Duodenal mucosa (tissue), 2 donors: Measurements from ENCODE around the gene TCFL5.

Source experiments
- H3K27ac ChIP-seq: one replicate; pipeline ENCODE4 v1.7.0; 2013; ENCODE audit warnings: low read depth, low read length
- H3K27me3 ChIP-seq, 2 donors: one replicate each; pipeline ENCODE4 v1.7.0; 2013; ENCODE audit warnings: low read length in 2 of 2, control low read depth in 1 of 2; ENCODE audit not compliant: insufficient read depth in 2 of 2, control insufficient read depth in 1 of 2
- H3K36me3 ChIP-seq, 2 donors: one replicate each; pipeline ENCODE4 v1.7.0; 2013; ENCODE audit warnings: low read length in 2 of 2, control low read depth in 1 of 2; ENCODE audit not compliant: insufficient read depth in 2 of 2, control insufficient read depth in 1 of 2
- H3K4me1 ChIP-seq, 2 donors: one replicate each; pipeline ENCODE4 v1.7.0; 2013; ENCODE audit warnings: low read length in 2 of 2, control low read depth in 1 of 2; ENCODE audit not compliant: insufficient read depth in 2 of 2, control insufficient read depth in 1 of 2
- H3K4me3 ChIP-seq, 2 donors: one replicate each; pipeline ENCODE4 v1.7.0; 2013; ENCODE audit warnings: low read length in 2 of 2, low read depth in 1 of 2
- H3K9ac ChIP-seq, 2 donors: one replicate each; pipeline ENCODE4 v1.7.0; 2013; ENCODE audit warnings: low read length in 2 of 2, low read depth in 1 of 2
- H3K9me3 ChIP-seq, 2 donors: one replicate each; pipeline ENCODE4 v1.7.0; 2013; ENCODE audit warnings: low read length in 2 of 2, control low read depth in 1 of 2; ENCODE audit not compliant: control insufficient read depth in 1 of 2

The TCFL5 gene

DNA sequence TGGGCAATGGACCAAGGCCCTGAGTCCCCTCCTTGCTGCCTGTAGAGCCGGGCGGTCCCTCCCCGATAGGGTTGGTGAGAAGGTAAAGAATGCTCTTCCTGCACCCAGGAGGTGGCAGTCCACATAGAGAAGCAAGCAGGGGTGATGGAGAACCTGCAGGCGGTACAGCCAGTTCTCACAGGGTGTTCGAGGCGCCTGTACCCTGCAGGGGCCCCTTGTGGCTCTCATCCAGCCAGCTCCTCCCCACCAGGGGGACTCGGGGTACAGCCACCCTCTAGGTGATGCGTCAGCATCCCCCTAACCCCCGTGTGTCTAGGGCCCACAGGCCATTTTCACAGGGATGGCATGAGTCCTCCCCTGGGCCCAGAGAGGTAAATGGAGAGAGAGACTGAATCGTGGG is 49.9 kb downstream of the TCFL5 start:
- H3K27me3 ChIP-seq, result peaks cover 22 to 26% of the 10 kb centered on the region in 2 donors
- no peak overlapping the region for H3K27ac ChIP-seq
- no peak overlapping the region for H3K9ac ChIP-seq
- no peak overlapping the region for H3K4me3 ChIP-seq
- peaks cover 3 to 28% of the 10 kb centered on the region in 2 donors for H3K4me1 ChIP-seq
- H3K9me3 ChIP-seq, result no peaks in the 10 kb centered on the region
- peaks cover 30 to 42% of the 10 kb centered on the region in 2 donors for H3K36me3 ChIP-seq

DNA sequence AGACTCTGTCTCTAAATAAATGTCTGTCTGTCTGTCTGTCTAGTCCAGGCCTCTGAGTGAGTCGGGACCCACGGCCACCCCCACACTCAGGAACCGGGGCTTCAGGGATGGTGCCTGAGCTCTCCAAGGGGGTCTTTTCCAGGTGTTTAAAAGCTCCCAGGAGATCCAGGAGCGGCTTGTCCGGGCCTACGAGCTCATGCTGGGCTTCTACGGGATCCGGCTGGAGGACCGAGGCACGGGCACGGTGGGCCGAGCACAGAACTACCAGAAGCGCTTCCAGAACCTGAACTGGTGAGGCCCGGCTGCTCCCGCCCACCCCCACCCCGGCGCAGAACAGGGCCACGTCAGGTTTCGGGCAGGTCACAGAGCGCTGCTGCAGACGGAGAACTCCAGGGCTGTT is 50.3 kb downstream of the TCFL5 start:
- no peak overlapping the region for H3K4me3 ChIP-seq
- H3K9ac ChIP-seq, result no peak overlapping the region
- peaks cover 19 to 23% of the 10 kb centered on the region in 2 donors for H3K27me3 ChIP-seq
- no peaks in the 10 kb centered on the region for H3K9me3 ChIP-seq
- no peak overlapping the region for H3K27ac ChIP-seq
- H3K4me1 ChIP-seq, result peaks cover 7 to 29% of the 10 kb centered on the region in 2 donors
- H3K36me3 ChIP-seq, result peaks cover 30 to 42% of the 10 kb centered on the region in 2 donors

DNA sequence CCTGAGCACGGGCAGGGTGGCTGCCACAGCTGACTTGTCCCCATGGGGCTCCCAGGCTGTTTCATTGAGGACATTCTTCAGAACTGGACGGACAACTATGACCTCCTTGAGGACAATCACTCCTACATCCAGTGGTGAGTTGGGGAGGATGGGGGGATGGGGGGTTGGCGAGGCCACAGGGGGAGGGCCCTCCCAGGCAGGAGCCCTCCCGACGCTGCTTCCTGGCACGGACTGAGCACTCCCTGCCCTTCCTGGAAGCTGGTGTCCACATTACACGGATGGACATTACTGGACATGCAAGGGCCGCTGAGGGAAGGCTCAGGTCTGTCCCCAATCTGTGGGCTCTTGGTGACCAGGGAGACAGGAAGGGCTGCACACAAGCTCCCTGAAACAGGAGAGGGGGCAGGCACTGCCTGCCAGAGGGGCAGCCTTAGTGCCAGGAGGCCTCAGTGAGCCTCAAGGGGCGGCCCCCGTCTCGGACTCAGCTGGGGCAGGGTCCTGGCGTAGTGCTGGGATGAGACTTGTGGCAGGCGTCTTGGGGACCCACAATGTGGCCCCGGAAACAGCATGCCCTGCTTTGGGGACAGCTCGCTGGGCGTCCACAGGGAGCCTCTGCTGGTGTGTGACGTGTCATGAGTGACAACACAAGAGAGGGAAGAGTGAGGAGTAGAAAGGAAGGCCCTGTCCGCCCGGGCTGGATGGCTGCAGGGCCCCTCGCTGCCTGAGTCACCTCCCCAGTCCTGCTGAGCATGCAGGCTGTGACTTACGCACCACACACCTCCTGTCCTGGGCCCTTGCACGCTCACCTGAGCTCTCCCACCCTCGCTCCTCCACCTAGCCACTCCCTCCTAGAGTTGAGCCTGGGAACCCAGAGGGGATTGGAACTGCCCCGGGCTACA is 51.8 kb downstream of the TCFL5 start:
- no peaks in the 10 kb centered on the region for H3K9me3 ChIP-seq
- peaks cover 30 to 42% of the 10 kb centered on the region in 2 donors for H3K36me3 ChIP-seq
- no peak overlapping the region for H3K27ac ChIP-seq
- no peak overlapping the region for H3K9ac ChIP-seq
- no peak overlapping the region for H3K4me3 ChIP-seq
- peaks cover 4 to 7% of the 10 kb centered on the region in 2 donors for H3K27me3 ChIP-seq
- peaks cover 15 to 24% of the 10 kb centered on the region in 2 donors for H3K4me1 ChIP-seq

DNA sequence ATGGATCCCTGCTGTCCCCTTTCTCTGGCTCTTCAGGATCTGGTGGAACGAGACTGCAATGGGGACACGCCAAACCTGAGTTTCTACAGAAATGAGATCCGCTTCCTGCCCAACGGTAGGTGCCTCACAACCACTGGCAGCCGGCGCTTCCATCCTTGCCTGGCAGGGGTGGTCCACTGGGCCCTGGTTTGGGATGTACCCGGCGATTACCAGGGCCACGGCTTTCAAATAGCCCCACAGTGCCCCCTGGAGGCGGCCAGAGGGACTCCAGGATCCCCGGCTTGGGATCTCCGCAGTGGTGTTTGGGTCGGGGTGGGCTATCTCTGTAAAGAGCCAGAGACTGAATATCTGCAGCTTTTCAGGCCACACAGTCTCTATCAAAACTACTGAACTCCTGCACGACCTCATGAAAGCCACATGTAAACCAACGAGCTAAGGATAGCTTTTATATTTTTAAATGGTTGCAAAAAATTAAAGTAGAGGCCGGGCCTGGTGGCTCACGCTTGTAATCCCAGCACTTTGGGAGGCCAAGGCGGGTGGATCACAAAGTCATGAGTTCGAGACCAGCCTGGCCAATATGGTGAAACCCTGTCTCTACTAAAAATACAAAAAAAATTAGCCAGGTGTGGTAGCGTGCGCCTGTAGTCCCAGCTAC is 53.3 kb downstream of the TCFL5 start:
- Histone ChIP-seq H3K36me3 (peaks cover 30 to 42% of the 10 kb centered on the region in 2 donors), H3K4me3 (no peak overlapping the region), H3K9ac (no peak overlapping the region), H3K27ac (no peak overlapping the region), H3K27me3 (no peaks in the 10 kb centered on the region), H3K4me1 (peaks cover 15 to 27% of the 10 kb centered on the region in 2 donors), H3K9me3 (no peaks in the 10 kb centered on the region)

DNA sequence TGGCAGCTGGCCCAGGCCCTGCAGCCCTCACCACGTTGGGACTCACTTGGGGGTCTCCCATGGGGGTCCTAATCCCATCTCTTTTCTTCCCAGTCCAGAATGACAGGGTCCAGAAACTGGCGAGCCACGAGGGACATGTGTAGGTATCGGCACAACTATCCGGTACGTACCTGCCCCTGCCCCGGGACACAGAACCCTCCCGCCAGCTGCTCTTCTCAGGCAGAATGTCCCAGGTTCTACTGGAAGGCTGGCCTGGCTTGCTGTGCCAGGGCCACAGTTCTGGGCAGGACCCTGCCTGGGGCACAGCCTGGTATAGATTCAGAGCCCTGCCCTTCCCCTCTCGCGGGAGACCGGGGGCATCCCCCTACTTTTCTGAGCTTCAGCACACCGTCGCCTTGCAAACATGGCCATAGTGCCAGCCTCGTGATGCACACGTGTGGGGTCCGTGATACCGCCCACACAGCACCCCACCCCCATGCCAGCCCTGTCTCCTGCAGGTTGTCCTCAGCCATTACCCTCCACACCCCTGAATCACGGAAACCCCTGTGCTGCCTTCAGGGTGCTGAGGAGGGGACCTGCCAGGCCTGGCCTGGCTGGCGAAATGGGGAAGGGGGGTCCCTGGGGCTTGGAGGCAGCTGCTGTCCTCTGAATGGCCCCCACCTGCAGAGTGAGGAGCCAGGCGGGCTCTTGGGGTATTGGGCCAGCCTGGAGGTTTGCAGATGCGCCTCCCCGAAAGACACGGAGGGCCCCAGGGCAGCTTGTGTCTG is 54.0 kb downstream of the TCFL5 start:
- Histone ChIP-seq H3K9me3 (no peaks in the 10 kb centered on the region), H3K27me3 (no peaks in the 10 kb centered on the region), H3K27ac (no peak overlapping the region), H3K4me1 (peaks cover 15 to 27% of the 10 kb centered on the region in 2 donors), H3K4me3 (no peak overlapping the region), H3K9ac (no peak overlapping the region), H3K36me3 (peaks cover 30 to 38% of the 10 kb centered on the region in 2 donors)

DNA sequence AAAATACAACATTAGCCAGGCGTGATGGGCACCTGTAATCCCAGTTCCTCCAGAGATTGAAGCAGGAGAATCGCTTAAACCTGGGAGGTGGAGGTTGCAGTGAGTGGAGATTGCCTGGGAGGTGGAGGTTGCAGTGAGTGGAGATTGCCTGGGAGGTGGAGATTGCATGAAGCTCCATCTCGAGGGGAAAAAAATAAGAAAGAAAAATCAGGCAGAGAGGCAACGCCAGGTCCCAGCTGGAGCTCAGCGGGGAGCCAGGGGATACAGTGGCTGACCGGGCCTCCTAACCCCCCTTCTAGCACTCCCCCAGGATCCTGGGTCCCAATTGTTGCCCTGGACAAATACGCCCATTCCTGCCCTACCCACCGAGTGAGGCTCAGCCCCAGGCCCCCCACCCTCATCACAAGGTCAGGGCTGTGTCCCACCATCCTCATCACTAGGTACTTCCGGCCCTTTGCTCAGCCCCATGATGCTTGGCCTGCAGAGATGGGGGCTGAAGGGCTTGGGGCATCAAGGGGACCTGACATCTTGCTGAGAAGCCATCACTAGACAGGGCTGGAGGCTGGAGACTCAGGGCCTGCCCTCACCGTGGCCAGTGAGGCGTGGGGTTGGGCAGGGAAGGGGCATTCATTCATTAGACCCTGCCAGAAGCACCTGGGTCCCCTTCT is 55.1 kb downstream of the TCFL5 start:
- H3K9me3 ChIP-seq, result no peaks in the 10 kb centered on the region
- H3K4me3 ChIP-seq, result peak overlapping the region; percentile 76 to 84
- H3K36me3 ChIP-seq, result peaks cover 26 to 32% of the 10 kb centered on the region in 2 donors
- H3K4me1 ChIP-seq, result peaks cover 15 to 27% of the 10 kb centered on the region in 2 donors
- H3K27me3 ChIP-seq, result no peaks in the 10 kb centered on the region
- H3K27ac ChIP-seq, result no peak overlapping the region
- peak overlapping the region; percentile 69 to 70 for H3K9ac ChIP-seq

DNA sequence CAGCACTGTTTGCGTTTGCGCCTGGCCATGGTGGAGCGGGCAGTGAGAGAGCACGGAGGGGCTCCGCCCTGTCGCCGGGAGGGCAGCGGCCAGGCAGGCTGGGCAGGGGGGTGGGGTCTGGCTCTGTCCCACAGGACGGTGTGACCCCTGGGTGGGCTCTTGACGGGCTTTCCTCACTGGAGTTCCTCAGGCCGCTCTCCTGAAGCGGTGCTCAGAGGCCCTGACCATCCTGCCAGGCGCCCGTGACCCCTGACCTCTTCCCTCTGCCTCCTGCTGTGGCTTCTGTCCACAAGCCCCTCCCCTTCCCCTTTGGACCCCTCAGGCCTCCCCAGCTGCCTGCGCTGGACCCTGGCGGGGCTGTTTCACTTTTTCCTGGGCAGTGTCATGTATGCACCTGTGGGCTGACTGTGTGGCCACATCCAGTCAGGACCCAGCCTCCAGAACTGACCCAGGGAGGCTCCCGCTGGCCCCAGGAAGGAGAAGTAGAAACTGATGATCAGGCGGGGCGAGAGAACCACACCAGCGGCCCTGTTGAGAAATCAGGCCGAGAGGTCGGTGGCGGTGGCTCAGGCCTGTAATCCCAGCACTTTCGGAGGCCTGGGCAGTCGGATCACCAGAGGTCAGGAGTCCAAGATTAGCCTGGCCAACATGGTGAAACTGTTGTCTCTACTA is 55.8 kb downstream of the TCFL5 start:
- peak overlapping the region; percentile 69 to 70 for H3K9ac ChIP-seq
- peaks cover 29 to 30% of the 10 kb centered on the region in 2 donors for H3K36me3 ChIP-seq
- no peaks in the 10 kb centered on the region for H3K27me3 ChIP-seq
- no peak overlapping the region for H3K27ac ChIP-seq
- H3K4me1 ChIP-seq, result peaks cover 15 to 27% of the 10 kb centered on the region in 2 donors
- no peaks in the 10 kb centered on the region for H3K9me3 ChIP-seq
- peak overlapping the region; percentile 76 to 84 for H3K4me3 ChIP-seq

DNA sequence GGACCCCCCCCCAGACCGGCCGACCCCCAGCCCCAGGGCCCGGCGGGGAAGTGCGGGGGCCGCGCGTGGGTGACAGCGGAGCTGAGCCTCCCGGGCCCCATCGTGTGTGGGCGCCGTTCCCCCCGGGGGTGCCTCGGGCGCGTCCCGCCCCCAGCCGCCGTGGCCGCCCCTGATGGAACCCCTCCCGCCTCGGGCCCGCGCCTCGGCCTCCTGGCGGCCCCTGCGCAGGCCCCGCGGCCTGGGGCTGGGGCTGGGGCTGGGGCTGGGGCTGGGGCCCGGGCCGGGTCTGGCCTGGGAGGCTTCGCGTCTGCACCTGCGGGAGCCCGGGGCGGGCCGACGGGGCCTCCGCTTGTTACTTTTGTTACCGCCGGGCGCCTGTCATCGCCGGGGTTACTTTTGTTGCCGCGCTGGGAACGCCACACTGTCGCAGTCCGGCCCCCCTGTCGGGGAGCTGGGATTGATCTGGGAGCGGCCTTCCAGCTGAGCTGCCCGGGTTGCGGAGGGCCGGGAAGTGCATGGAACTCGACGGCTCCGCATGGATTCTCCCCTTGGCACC is 56.4 kb downstream of the TCFL5 start:
- peak overlapping the region; percentile 69 to 73 for H3K9ac ChIP-seq
- H3K4me3 ChIP-seq, result peak overlapping the region; percentile 84 to 90
- peaks cover 15 to 27% of the 10 kb centered on the region in 2 donors for H3K4me1 ChIP-seq
- peaks cover 27 to 30% of the 10 kb centered on the region in 2 donors for H3K36me3 ChIP-seq
- no peaks in the 10 kb centered on the region for H3K9me3 ChIP-seq
- no peaks in the 10 kb centered on the region for H3K27me3 ChIP-seq
- peak overlapping the region; percentile 32 for H3K27ac ChIP-seq

DNA sequence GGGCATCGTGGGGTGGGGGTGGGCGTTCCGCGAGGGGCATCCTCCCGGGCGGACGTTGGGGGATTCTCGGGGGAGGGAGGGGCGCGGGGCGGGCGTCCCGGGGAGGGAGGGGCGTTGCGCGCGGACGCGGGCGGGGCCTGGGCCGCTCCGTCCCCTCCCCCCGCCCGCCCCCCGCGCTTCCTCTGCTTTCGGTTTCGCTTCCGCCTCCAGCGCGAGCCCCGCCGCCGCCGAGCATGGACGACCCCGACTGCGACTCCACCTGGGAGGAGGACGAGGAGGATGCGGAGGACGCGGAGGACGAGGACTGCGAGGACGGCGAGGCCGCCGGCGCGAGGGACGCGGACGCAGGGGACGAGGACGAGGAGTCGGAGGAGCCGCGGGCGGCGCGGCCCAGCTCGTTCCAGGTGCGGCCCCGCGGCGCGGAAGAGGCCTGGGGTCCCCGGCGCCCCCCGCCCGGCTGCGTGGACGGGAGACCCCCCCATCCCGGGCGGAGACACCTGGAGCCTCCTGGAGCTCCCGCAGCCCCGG is 56.9 kb downstream of the TCFL5 start, which contains the start of gene OGFR:
OGFR (plus strand) TSS at position 209 of the 528 bp plus-strand sequence; CDS start at position 234, 25 bp downstream.
- peaks cover 27 to 28% of the 10 kb centered on the region in 2 donors for H3K36me3 ChIP-seq
- peak within 1 kb of the TSS; percentile 73 to 90 for H3K9ac ChIP-seq
- peak within 1 kb of the TSS; percentile 32 for H3K27ac ChIP-seq
- peak within 1 kb of the TSS; percentile 84 to 90 for H3K4me3 ChIP-seq
- no peaks in the 10 kb centered on the region for H3K27me3 ChIP-seq
- H3K4me1 ChIP-seq, result peaks cover 15 to 27% of the 10 kb centered on the region in 2 donors
- H3K9me3 ChIP-seq, result no peaks in the 10 kb centered on the region
